OCI-LY1 (cell line): ENCODE data around the gene MFAP4.

ENCODE experiments used
- H2AFZ ChIP-seq: fragments of 200-600 bp; sonication (generic), shearing (Covaris generic); 2 replicates; pipeline ENCODE4 v1.6.0; 2014; ENCODE audit warnings: antibody characterized with exemption, mild to moderate bottlenecking, low read length
- H3F3A ChIP-seq: fragments of 200-600 bp; sonication (generic), shearing (Covaris generic); 2 replicates; pipeline ENCODE4 v1.6.0; 2014; ENCODE audit warnings: mild to moderate bottlenecking, antibody characterized with exemption, low read length, moderate library complexity; ENCODE audit not compliant: insufficient read depth
- H3K27ac ChIP-seq: fragments of 200-600 bp; sonication (generic); 2 replicates; pipeline ENCODE4 v1.5.1; 2014; ENCODE audit warnings: low read length, mixed run types, mild to moderate bottlenecking, low read depth; ENCODE audit not compliant: poor library complexity, severe bottlenecking
- H3K27me3 ChIP-seq: fragments of 200-600 bp; sonication (generic); 2 replicates; pipeline ENCODE4 v1.6.0; 2014; ENCODE audit warnings: antibody characterized with exemption, mild to moderate bottlenecking, low read length, moderate library complexity; ENCODE audit not compliant: insufficient read depth
- H3K36me3 ChIP-seq: fragments of 200-600 bp; sonication (generic); 2 replicates; pipeline ENCODE4 v1.6.1; 2014; ENCODE audit warnings: mild to moderate bottlenecking, antibody characterized with exemption, low read length, moderate library complexity, mixed read lengths; ENCODE audit not compliant: insufficient read depth
- H3K4me1 ChIP-seq: fragments of 200-600 bp; sonication (generic); 2 replicates; pipeline ENCODE4 v1.5.1; 2014; ENCODE audit warnings: mild to moderate bottlenecking, low read length, moderate library complexity; ENCODE audit not compliant: insufficient read depth, severe bottlenecking
- H3K4me2 ChIP-seq: fragments of 200-600 bp; sonication (generic), shearing (Covaris generic); 2 replicates; pipeline ENCODE4 v1.6.1; 2014; ENCODE audit warnings: low read length
- H3K4me3 ChIP-seq: fragments of 200-600 bp; sonication (generic); 2 replicates; pipeline ENCODE4 v1.5.1; 2014; ENCODE audit warnings: low read length, low read depth, mild to moderate bottlenecking, mixed read lengths; ENCODE audit not compliant: poor library complexity, severe bottlenecking
- H3K79me2 ChIP-seq: fragments of 200-600 bp; shearing (Covaris generic); 2 replicates; pipeline ENCODE4 v1.6.1; 2016; ENCODE audit warnings: mixed run types, low read length, mixed read lengths; ENCODE audit not compliant: insufficient read depth
- H3K9ac ChIP-seq: fragments of 200-600 bp; sonication (generic), shearing (Covaris generic); 2 replicates; pipeline ENCODE4 v1.6.1; 2014; ENCODE audit warnings: mild to moderate bottlenecking, low read length, mixed read lengths
- H3K9me2 ChIP-seq: fragments of 200-600 bp; sonication (generic), shearing (Covaris generic); 2 replicates; pipeline ENCODE4 v1.6.1; 2014; ENCODE audit warnings: low read depth, mild to moderate bottlenecking, low read length, mixed read lengths
- H3K9me3 ChIP-seq: fragments of 200-600 bp; shearing (Covaris generic); 2 replicates; pipeline ENCODE4 v1.6.1; 2014; ENCODE audit warnings: low read length, mixed read lengths
- H4K20me1 ChIP-seq: fragments of 200-600 bp; sonication (generic), shearing (Covaris generic); 2 replicates; pipeline ENCODE4 v1.6.0; 2016; ENCODE audit warnings: mild to moderate bottlenecking, low read length; ENCODE audit not compliant: insufficient read depth
- EZH2 ChIP-seq: fragments of 200-600 bp; sonication (generic), shearing (Covaris generic); IDR thresholded peaks from 2 replicates; pipeline ENCODE4 v1.8.0; 2017; ENCODE audit warnings: borderline replicate concordance, mixed run types, mild to moderate bottlenecking, antibody characterized with exemption, low read length, moderate library complexity, mixed read lengths
- TF ChIP-seq, protein P1 (sequence below): fragments of 200-600 bp; sonication (generic), shearing (Covaris generic); IDR thresholded peaks from 2 replicates; pipeline ENCODE4 v1.5.1; 2017; ENCODE audit warnings: mild to moderate bottlenecking, antibody characterized with exemption, low read length, moderate library complexity, mixed read lengths

MFAP4 gene

DNA sequence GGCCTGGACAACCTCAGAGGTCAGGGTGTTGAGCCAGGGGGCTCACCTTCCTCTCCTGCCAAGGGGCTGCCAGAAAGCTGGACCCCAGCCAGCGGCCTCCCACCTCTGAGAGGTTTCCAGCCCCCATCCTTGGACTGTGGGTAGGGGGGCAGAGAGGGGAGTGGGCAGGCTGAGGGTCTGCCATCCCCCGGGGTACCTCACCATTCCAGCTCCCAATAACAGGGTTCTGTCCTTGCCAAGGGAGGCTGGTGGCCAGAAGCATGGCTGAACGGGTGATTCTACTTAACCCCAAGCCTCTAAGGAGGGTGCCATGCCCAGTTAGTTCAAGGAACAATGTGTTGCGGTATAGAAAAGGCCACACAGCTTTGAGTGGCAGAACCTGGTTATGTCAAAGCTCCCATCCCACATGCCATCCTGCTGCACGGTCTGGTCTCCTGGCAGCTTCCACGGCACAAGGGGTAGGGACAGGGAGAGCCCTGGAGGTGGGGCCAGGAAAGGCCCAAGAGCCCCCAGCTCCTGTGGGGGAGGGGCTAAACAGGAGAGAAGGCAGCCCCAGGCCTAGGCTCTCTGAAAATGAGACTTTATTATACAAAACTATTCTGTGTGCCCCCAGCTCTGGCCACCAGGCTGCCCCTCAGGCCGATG lies 44.3 kb downstream of the MFAP4 start:
- no peaks in the 10 kb centered on the region for H3F3A ChIP-seq
- no peak overlapping the region for H3K27ac ChIP-seq
- H3K79me2 ChIP-seq, result no peaks in the 10 kb centered on the region
- no peak overlapping the region for H3K4me3 ChIP-seq
- TF ChIP-seq, protein P1, sequence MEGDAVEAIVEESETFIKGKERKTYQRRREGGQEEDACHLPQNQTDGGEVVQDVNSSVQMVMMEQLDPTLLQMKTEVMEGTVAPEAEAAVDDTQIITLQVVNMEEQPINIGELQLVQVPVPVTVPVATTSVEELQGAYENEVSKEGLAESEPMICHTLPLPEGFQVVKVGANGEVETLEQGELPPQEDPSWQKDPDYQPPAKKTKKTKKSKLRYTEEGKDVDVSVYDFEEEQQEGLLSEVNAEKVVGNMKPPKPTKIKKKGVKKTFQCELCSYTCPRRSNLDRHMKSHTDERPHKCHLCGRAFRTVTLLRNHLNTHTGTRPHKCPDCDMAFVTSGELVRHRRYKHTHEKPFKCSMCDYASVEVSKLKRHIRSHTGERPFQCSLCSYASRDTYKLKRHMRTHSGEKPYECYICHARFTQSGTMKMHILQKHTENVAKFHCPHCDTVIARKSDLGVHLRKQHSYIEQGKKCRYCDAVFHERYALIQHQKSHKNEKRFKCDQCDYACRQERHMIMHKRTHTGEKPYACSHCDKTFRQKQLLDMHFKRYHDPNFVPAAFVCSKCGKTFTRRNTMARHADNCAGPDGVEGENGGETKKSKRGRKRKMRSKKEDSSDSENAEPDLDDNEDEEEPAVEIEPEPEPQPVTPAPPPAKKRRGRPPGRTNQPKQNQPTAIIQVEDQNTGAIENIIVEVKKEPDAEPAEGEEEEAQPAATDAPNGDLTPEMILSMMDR, result no peak
- TF ChIP-seq EZH2, result no peak
- no peaks in the 10 kb centered on the region for H3K9me2 ChIP-seq
- no peak overlapping the region for H2AFZ ChIP-seq
- no peak overlapping the region for H3K4me2 ChIP-seq
- H3K9me3 ChIP-seq, result no peaks in the 10 kb centered on the region
- H3K9ac ChIP-seq, result no peak overlapping the region
- no peaks in the 10 kb centered on the region for H3K36me3 ChIP-seq
- H3K4me1 ChIP-seq, result peaks cover 9% of the 10 kb centered on the region
- no peaks in the 10 kb centered on the region for H3K27me3 ChIP-seq
- H4K20me1 ChIP-seq, result no peaks in the 10 kb centered on the region

- TF ChIP-seq EZH2, result no peak
- TF ChIP-seq, protein P1, result no peak
- no peaks in the 10 kb centered on the region for H4K20me1 ChIP-seq
- H3K9me2 ChIP-seq, result no peaks in the 10 kb centered on the region
- H3K27me3 ChIP-seq, result no peaks in the 10 kb centered on the region
- H3K4me2 ChIP-seq, result no peak overlapping the region
- no peaks in the 10 kb centered on the region for H3K79me2 ChIP-seq
- H2AFZ ChIP-seq, result no peak overlapping the region
- H3K27ac ChIP-seq, result no peak overlapping the region
- H3K36me3 ChIP-seq, result no peaks in the 10 kb centered on the region
- H3F3A ChIP-seq, result no peaks in the 10 kb centered on the region
- no peak overlapping the region for H3K9ac ChIP-seq
- H3K9me3 ChIP-seq, result no peaks in the 10 kb centered on the region
- H3K4me1 ChIP-seq, result peaks cover 6% of the 10 kb centered on the region
- no peak overlapping the region for H3K4me3 ChIP-seq
Observed at GRCh38 chr17:19341641-19342610, 45.1 kb downstream of the MFAP4 start.

- Histone ChIP-seq H3K4me3 (no peak overlapping the region), H3K27me3 (no peaks in the 10 kb centered on the region), H3K9me2 (no peaks in the 10 kb centered on the region), H3K4me1 (no peaks in the 10 kb centered on the region), H3K9ac (no peak overlapping the region), H3K9me3 (no peaks in the 10 kb centered on the region), H3K27ac (no peak overlapping the region), H3K4me2 (no peak overlapping the region), H4K20me1 (no peaks in the 10 kb centered on the region), H3F3A (no peaks in the 10 kb centered on the region), H3K79me2 (no peaks in the 10 kb centered on the region), H3K36me3 (no peaks in the 10 kb centered on the region), H2AFZ (no peak overlapping the region)
- TF ChIP-seq EZH2, result no peak
- TF ChIP-seq, protein P1, result no peak
Observed at GRCh38 chr17:19341211-19341631, 45.8 kb downstream of the MFAP4 start.
